ENCODE measurements around the gene NADSYN1. TPM values are rescaled to one million over a fixed set of nuclear protein-coding genes. Genes with fewer than 3 reads are reported as not detected.

NADSYN1 gene
- total RNA-seq, 4 donors from 2014 or later = 21.6 to 62.0 (median 41.8) TPM

GRCh38 chr11:71453918-71454304 is 908 bp downstream of the NADSYN1 start:
- WGBS, 2 donors (ENCODE audit: low coverage in 1 of 2) = 61 to 67% methylated on average over 6 to 7 of the region's 7 CpGs

DNA sequence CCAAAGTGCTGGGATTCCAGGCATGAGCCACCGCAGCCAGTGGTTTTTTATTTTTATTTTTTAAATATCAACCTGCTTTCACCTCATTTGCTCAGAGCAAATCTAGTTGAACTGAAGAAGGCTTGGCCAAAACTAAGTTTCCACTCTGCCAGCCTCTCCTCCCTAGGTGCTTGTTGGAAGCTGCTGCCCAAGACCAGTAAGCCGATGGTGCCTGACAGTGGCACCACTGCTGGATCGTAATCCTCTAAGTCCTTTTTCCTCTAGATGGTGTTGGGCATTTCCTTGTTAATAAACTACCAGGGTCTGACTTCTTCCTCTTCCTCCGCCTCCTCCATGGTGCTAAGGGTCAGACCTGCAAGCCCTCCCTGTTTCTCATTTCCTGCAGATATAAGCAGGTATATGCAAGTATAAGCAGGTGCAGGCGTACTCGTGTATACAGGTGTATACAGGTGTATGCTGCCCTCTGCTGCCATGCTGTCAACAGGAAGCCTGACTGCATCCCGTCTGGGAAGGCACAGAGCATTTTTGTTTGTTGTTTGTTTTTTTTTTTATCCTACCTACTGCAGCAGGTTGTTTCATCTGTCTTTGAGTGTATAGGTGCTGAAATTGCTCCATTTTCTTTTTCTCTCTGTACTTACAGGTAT is 1.6 kb downstream of the NADSYN1 start:
- WGBS, 2 donors (ENCODE audit: low coverage in 1 of 2) = 81 to 82% methylated on average over 5 to 7 of the region's 7 CpGs
- Histone ChIP-seq H3K4me1 (peaks cover 0 to 44% (median 8%) of the 10 kb centered on the region in 3 donors), H3K36me3 (peaks cover 4 to 49% of the 10 kb centered on the region in 2 donors), H3K27me3 (no peaks in the 10 kb centered on the region), H3K9me3 (no peaks in the 10 kb centered on the region), H3K27ac (no peak overlapping the region), H3K4me3 (no peak overlapping the region)
- ATAC-seq = no peak
- TF ChIP-seq POLR2A (IDR thresholded peaks at IDR 0.05) (no peak), EP300 (IDR thresholded peaks at IDR 0.05) (no peak)

More at GRCh38 chr11:71453918-71454304, 908 bp downstream of the NADSYN1 start:
- Histone ChIP-seq H3K4me1 (peaks cover 0 to 50% (median 15%) of the 10 kb centered on the region in 3 donors), H3K36me3 (peaks cover 4 to 42% of the 10 kb centered on the region in 2 donors), H3K4me3 (peak overlapping the region; percentile 71 to 93), H3K9me3 (no peaks in the 10 kb centered on the region), H3K27ac (no peak overlapping the region), H3K27me3 (no peaks in the 10 kb centered on the region)
- ATAC-seq = no peak
- TF ChIP-seq POLR2AphosphoS5 (IDR thresholded peaks at IDR 0.05) (no peak), EP300 (IDR thresholded peaks at IDR 0.05) (no peak), POLR2A (IDR thresholded peaks at IDR 0.05) (no peak)
- TF ChIP-seq, protein P1, sequence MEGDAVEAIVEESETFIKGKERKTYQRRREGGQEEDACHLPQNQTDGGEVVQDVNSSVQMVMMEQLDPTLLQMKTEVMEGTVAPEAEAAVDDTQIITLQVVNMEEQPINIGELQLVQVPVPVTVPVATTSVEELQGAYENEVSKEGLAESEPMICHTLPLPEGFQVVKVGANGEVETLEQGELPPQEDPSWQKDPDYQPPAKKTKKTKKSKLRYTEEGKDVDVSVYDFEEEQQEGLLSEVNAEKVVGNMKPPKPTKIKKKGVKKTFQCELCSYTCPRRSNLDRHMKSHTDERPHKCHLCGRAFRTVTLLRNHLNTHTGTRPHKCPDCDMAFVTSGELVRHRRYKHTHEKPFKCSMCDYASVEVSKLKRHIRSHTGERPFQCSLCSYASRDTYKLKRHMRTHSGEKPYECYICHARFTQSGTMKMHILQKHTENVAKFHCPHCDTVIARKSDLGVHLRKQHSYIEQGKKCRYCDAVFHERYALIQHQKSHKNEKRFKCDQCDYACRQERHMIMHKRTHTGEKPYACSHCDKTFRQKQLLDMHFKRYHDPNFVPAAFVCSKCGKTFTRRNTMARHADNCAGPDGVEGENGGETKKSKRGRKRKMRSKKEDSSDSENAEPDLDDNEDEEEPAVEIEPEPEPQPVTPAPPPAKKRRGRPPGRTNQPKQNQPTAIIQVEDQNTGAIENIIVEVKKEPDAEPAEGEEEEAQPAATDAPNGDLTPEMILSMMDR (IDR thresholded peaks at IDR 0.05) = no peak

GRCh38 chr11:71456294-71456693 is 3.3 kb downstream of the NADSYN1 start:
- ATAC-seq = no peak
- H3K36me3 ChIP-seq = peaks cover 4 to 66% of the 10 kb centered on the region in 2 donors
- 81 to 93% methylated on average over 6 to 7 of the region's 8 CpGs for WGBS, 2 donors (ENCODE audit: low coverage in 1 of 2)
- H3K4me1 ChIP-seq = peaks cover 0 to 28% (median 6%) of the 10 kb centered on the region in 3 donors
- H3K4me3 ChIP-seq = no peak overlapping the region
- no peaks in the 10 kb centered on the region for H3K9me3 ChIP-seq
- TF ChIP-seq EP300 (IDR thresholded peaks at IDR 0.05) (no peak), POLR2AphosphoS5 (IDR thresholded peaks at IDR 0.05) (no peak), POLR2A (IDR thresholded peaks at IDR 0.05) (no peak)
- TF ChIP-seq, protein P1 (IDR thresholded peaks at IDR 0.05) = no peak
- no peak overlapping the region for H3K27ac ChIP-seq
- H3K27me3 ChIP-seq = no peaks in the 10 kb centered on the region

DNA sequence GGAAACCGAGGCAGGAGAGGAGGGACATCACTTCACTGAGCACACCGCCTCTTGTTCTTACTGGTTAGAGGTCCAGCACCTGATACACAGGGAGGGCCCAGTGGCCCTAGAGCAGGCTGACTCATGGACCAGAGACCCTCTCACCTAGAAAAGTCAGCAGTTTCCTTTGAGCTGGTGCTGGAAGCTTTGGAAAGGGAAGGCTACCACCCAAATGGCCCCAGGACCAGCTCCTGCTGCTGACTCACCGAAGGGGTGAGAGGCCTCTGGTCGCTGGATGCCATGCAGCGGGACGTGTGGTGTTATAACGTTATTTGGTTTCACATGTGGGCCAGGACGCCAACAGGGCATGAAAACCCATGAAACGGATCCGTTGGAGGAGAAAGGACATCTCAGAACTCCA is 3.8 kb downstream of the NADSYN1 start:
- TF ChIP-seq POLR2AphosphoS5 (IDR thresholded peaks at IDR 0.05) (no peak), EP300 (IDR thresholded peaks at IDR 0.05) (no peak), POLR2A (IDR thresholded peaks at IDR 0.05) (no peak)
- TF ChIP-seq, protein P1 (IDR thresholded peaks at IDR 0.05) = no peak
- no peak overlapping the region for H3K27ac ChIP-seq
- H3K4me1 ChIP-seq = peaks cover 0 to 23% (median 6%) of the 10 kb centered on the region in 3 donors
- no peaks in the 10 kb centered on the region for H3K27me3 ChIP-seq
- peaks cover 4 to 71% of the 10 kb centered on the region in 2 donors for H3K36me3 ChIP-seq
- H3K4me3 ChIP-seq = no peak overlapping the region
- H3K9me3 ChIP-seq = no peaks in the 10 kb centered on the region
- WGBS, 2 donors (ENCODE audit: low coverage in 1 of 2) = 84 to 100% methylated on average over 2 to 7 of the region's 10 CpGs
- ATAC-seq = no peak

DNA sequence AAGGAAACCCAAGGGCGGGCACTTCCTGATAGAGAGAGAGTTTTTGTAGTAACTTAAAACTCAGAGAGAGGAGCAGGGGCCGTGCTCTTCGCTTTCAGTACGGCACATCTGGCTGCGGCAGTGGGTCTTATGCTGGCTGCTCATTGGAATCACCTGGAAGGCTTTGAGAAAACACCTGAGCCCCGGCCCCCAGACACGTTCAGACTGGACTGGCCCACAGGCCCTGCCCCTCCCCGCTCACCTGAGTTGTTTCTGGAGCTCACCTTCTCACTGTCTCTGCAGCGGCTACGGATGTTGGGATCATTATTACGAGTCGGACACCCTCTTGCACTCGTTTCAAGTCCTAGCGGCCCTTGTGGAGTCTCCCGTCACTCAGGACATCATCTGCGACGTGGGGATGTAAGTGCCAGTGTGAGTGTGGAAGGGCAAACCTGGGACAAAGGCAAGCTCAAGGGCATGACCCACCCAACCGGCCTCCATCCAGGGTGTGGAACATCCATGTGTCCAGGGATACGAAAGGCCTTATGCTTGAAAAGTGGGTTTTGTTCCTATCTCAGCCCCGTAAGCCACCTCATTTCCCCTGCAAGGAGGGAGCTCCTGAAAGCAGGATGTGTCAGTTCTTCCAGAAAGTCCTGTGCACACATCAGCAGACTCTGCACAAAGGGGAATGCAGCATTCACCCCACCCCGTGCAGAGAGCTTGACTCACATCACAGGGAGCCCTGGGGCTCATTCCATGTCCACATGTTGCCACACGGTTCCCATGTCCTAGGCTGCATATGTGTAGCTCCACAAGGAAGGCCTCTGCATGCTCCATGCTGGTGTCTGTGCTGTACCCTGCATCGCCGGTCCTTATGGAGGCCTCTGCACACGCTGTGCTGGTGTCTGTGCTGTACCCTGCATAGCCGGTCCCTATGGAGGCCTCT is 5.4 kb downstream of the NADSYN1 start:
- ATAC-seq = no peak
- H3K36me3 ChIP-seq = peaks cover 4 to 87% of the 10 kb centered on the region in 2 donors
- no peaks in the 10 kb centered on the region for H3K9me3 ChIP-seq
- WGBS, 2 donors (ENCODE audit: low coverage in 1 of 2) = 94 to 98% methylated on average over 6 to 12 of the region's 26 CpGs
- H3K4me3 ChIP-seq = no peak overlapping the region
- H3K27me3 ChIP-seq = no peaks in the 10 kb centered on the region
- H3K27ac ChIP-seq = no peak overlapping the region
- peaks cover 0 to 17% (median 3%) of the 10 kb centered on the region in 3 donors for H3K4me1 ChIP-seq
- TF ChIP-seq EP300 (IDR thresholded peaks at IDR 0.05) (no peak), POLR2A (IDR thresholded peaks at IDR 0.05) (no peak), POLR2AphosphoS5 (IDR thresholded peaks at IDR 0.05) (no peak)
- TF ChIP-seq, protein P1 (IDR thresholded peaks at IDR 0.05) = no peak

All from gastroesophageal sphincter (tissue), 4 donors.